ENCODE data around the gene SEC31B. TPM values are rescaled to one million over a fixed set of nuclear protein-coding genes. Genes with fewer than 3 reads are reported as not detected.

SEC31B gene
- total RNA-seq, 1 donor from 2014 or later: 16.0 TPM

Other genes starting within 250 kb of the SEC31B start
- gene BLOC1S2, start 233.2 kb downstream of the SEC31B start, total RNA-seq: 34.4 TPM
- 0.16 TPM for gene PKD2L1, start 189.6 kb downstream of the SEC31B start, total RNA-seq
- 45.8 TPM for gene SCD, start 172.6 kb downstream of the SEC31B start, total RNA-seq
- 0.99 TPM for gene WNT8B, start 56.9 kb downstream of the SEC31B start, total RNA-seq
- 152 TPM for gene NDUFB8, start 10.0 kb upstream of the SEC31B start, total RNA-seq
- gene HIF1AN, start 16.1 kb upstream of the SEC31B start, total RNA-seq: 50.6 TPM
- gene PAX2, start 225.7 kb upstream of the SEC31B start, total RNA-seq: 0.52 TPM